Heart left ventricle (tissue), 16 donors: Measurements from ENCODE around the gene PTGDS. TPM values are rescaled to one million over a fixed set of nuclear protein-coding genes. Genes with fewer than 3 reads are reported as not detected.
A peak's percentile ranks its signal among the peaks of the same experiment; 100 is the strongest.

Source experiments
- ATAC-seq, 4 donors: fragments of 200-7000 bp; cut with Tn5 transposase; one replicate each; pipeline ENCODE4 v1.9.1; 2020 to 2022; ENCODE audit warnings: moderate library complexity in 4 of 4, mild to moderate bottlenecking in 3 of 4, moderate number of reproducible peaks in 1 of 4
- DNase-seq, 5 donors: peaks; one replicate each; pipeline ENCODE4 v3.0.0-alpha.2; 2020
- H3K27ac ChIP-seq, 12 donors: fragments of 200-600 bp; sonication (generic) in 4 of 12; one replicate each; pipeline versions ENCODE4 v1.5.0 to v1.8.0; 2016 to 2022; ENCODE audit warnings: mild to moderate bottlenecking in 2 of 12
- H3K27me3 ChIP-seq, 9 donors: fragments of 200-600 bp; sonication (generic) in 2 of 9; one replicate each; pipeline versions ENCODE4 v1.5.1 to v1.8.0; 2016 to 2022; ENCODE audit warnings: mild to moderate bottlenecking in 3 of 9
- H3K36me3 ChIP-seq, 9 donors: fragments of 200-600 bp; sonication (generic) in 2 of 9; one replicate each; pipeline versions ENCODE4 v1.5.0 to v1.8.0; 2018 to 2022; ENCODE audit warnings: mild to moderate bottlenecking in 2 of 9
- H3K4me1 ChIP-seq, 12 donors: fragments of 200-600 bp; sonication (generic) in 4 of 12; one replicate each; pipeline versions ENCODE4 v1.5.0 to v1.8.0; 2016 to 2022; ENCODE audit warnings: mild to moderate bottlenecking in 3 of 12
- H3K4me3 ChIP-seq, 12 donors: fragments of 200-600 bp; sonication (generic) in 4 of 12; one replicate each; pipeline versions ENCODE4 v1.5.0 to v1.8.0; 2017 to 2022; ENCODE audit warnings: mild to moderate bottlenecking in 9 of 12, moderate library complexity in 4 of 12
- H3K9me3 ChIP-seq, 12 donors: fragments of 200-600 bp; sonication (generic) in 4 of 12; one replicate each; pipeline versions ENCODE4 v1.5.0 to v1.8.0; 2016 to 2022; ENCODE audit warnings: mild to moderate bottlenecking in 1 of 12
- CTCF ChIP-seq, 12 donors: fragments of 200-600 bp; sonication (generic) in 4 of 12; IDR thresholded peaks; one replicate each; pipeline versions ENCODE4 v1.5.0 to v1.8.0; 2018 to 2022; ENCODE audit warnings: antibody characterized with exemption in 12 of 12, mild to moderate bottlenecking in 5 of 12
- POLR2A ChIP-seq, 2 donors: fragments of 450-650 bp; IDR thresholded peaks; one replicate each; pipeline ENCODE4 v1.6.1; 2017; ENCODE audit warnings: antibody characterized with exemption in 2 of 2, mild to moderate bottlenecking in 2 of 2, moderate library complexity in 2 of 2
- WGBS, 4 donors: extraction: QIAGEN DNeasy Blood & Tissue Kit in 2 of 4; methylation state at CpG; one replicate each; pipeline versions ENCODE4 v1.1.5 to v1.1.7; 2013 to 2018; 5-methylcytosine and 5-hydroxymethylcytosine counted together
- intact Hi-C, 10 donors: fragments of 100-400 bp; cut with DNase I; formaldehyde crosslinking; loops; one replicate each; pipeline versions ENCODE4 v1.11.1 to v1.14.2; 2022
- polyA plus RNA-seq, 2 donors: library from polyadenylated mRNA; stranded (reverse); fragments of 200-250 nt; gene quantifications; one replicate each; pipeline ENCODE4 v1.2.3, GENCODE V29; 2013
- total RNA-seq, 9 donors: library from RNA; depleted of rRNA in 2 of 9; stranded (reverse); fragments of >200 nt in 2 of 9; fragmentation: NEBNext Ultra II Directional in 3 of 9; extraction: Animal tissue kit (Norgen Biotek cat#: 25700) in 3 of 9; gene quantifications; one replicate each; pipeline versions ENCODE4 v1.1.0 to v1.2.4, GENCODE V29; 2016 to 2023
- donor health status: ischemic (EF 13 %, LVEDD 7.1; RV severe dilation, severe dysfunction).
- donor health status: healthy with polysubstance abuse.
- donor health status: DM: no; HTN: yes; CAD: no.
- donor health status: DM: no; HTN: no; CAD: no.
- donor health status: ischemic (EF 25% LVEDD 6.9; RV normal size, moderate dysfunction).
- donor health status: ischemic (EF 25% LVEDD 5.7; RV mildly dilated, moderate dysfunction).
- donor health status: healthy.
- donor health status: DM: yes; HTN: yes; CAD: no.
- donor health status: ischemic (EF 35%, LVEDD 5.7; RV mildly dilated, moderate dysfunction).
- donor health status: nonischemic (EF 11% LVEDD 7.7; RV severe dilation, severe dysfunction).
- donor health status: DM: yes; HTN: yes; CAD: no.
- donor health status: PGD.
- donor health status: ischemic (EF 29% LVEDD 5.4; RV normal size, mild dysfunction).
- donor health status: nonischemic (EF 23%, LVEDD 6.1; RV moderate dilation, normal function).

The PTGDS gene
- total and polyA plus RNA-seq, 11 donors, result 1,152 to 5,295 (median 3,109) TPM

DNA sequence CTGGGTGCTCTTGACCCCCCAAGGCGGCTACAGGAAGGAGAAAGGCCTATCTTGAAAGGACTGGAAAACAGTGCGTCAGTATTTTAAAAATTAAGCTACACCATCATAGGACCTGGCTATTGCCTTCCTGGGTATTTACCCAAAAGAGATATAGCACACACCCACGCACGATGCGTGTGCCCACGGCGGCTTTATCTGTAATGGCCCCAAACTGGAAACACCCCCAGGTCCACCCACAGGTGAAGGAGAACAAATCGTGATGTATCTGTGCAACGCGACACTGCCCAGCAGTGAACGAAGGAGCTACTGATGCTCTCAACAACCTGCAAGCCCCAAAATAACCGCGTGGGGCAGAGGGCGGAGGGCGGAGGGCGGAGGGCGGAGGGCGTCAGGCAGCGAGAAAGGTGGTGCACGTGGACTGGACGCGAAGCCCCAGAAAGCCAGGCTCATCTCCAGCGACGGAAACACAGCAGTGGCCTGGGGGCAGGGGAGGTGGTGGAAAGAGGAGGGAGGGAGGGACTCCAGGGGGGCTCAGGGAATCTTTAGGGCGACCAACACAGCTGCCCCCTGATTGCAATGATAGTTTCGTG is 12.4 kb upstream of the PTGDS start:
- intact Hi-C loops, result no loop called here
- DNase-seq (no peak), ATAC-seq (no peak)
- Histone ChIP-seq H3K27ac (no peak overlapping the region), H3K4me1 (peaks cover 4 to 49% (median 28%) of the 10 kb centered on the region in 12 donors), H3K4me3 (no peak overlapping the region), H3K9me3 (no peaks in the 10 kb centered on the region), H3K27me3 (no peaks in the 10 kb centered on the region), H3K36me3 (no peaks in the 10 kb centered on the region)
- TF ChIP-seq CTCF (IDR thresholded peaks at IDR 0.05) (no peak), POLR2A (IDR thresholded peaks at IDR 0.05) (no peak)
- 89 to 93% (median 91%) methylated on average over 26 of the region's 26 CpGs for WGBS, 4 donors

- peak in 2 of 4 donors; percentile 8 to 19 for ATAC-seq
- Histone ChIP-seq H3K4me1 (peaks cover 4 to 47% (median 27%) of the 10 kb centered on the region in 12 donors), H3K9me3 (no peaks in the 10 kb centered on the region), H3K36me3 (no peaks in the 10 kb centered on the region), H3K27me3 (no peaks in the 10 kb centered on the region), H3K27ac (no peak overlapping the region), H3K4me3 (peak overlapping the region in 3 of 12 donors; percentile 20 to 26 (median 26))
- intact Hi-C loops, result no loop called here
- no peak for TF ChIP-seq CTCF (IDR thresholded peaks at IDR 0.05)
- TF ChIP-seq POLR2A (IDR thresholded peaks at IDR 0.05), result no peak
- DNase-seq, result peak in 1 of 5 donors; percentile 24
- 27 to 32% (median 30%) methylated on average over 23 of the region's 23 CpGs for WGBS, 4 donors
These were observed 11.4 kb upstream of the PTGDS start for GRCh38 chr9:136965771-136966484.

DNA sequence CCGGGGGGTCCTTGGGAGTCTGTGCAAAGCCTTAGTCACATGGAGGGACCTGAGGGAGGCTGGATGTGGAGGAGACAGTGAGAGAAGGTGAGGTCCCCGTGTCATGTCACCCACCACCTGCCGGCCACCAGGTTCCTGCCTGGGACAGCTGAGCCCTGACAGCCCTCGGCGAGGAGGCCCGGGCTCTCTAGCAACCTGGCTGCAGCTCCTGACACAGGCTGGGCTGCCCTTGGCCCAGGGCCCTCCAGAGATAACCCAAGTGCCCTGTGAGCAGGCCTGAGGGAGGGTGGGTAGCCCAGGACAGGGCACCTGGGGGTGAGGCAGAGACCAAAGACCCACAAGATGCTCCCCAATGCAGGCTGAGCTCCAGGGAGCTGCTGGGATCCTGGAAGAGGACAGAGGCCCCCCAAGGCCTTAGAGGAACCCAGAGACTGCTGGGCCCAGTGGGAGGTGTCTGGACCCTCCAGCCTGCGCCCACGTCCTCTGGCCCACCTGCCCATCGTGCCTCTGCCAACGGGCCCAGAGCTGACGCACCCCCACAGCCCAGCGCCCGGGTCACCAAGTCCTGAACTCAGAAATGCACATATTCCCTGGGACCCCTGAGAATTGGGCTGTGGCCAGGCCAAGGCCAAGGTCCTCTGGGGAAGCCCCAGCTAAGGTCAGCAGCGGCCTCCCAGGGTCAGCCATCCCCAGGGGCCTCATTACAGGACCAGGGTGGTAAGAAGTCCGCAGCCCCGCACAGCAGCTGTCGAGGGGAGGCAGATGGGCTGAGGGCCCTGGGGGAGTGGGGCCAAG is 8.8 kb upstream of the PTGDS start:
- 54 to 78% (median 72%) methylated on average over 11 to 17 of the region's 17 CpGs for WGBS, 4 donors
- H3K4me1 ChIP-seq, result peaks cover 0 to 46% (median 16%) of the 10 kb centered on the region in 12 donors
- no peaks in the 10 kb centered on the region for H3K9me3 ChIP-seq
- DNase-seq (no peak), ATAC-seq (no peak)
- no peaks in the 10 kb centered on the region for H3K36me3 ChIP-seq
- intact Hi-C loops, result no loop called here
- no peak overlapping the region for H3K4me3 ChIP-seq
- no peak for TF ChIP-seq CTCF (IDR thresholded peaks at IDR 0.05)
- no peak for TF ChIP-seq POLR2A (IDR thresholded peaks at IDR 0.05)
- no peaks in the 10 kb centered on the region for H3K27me3 ChIP-seq
- no peak overlapping the region for H3K27ac ChIP-seq

DNA sequence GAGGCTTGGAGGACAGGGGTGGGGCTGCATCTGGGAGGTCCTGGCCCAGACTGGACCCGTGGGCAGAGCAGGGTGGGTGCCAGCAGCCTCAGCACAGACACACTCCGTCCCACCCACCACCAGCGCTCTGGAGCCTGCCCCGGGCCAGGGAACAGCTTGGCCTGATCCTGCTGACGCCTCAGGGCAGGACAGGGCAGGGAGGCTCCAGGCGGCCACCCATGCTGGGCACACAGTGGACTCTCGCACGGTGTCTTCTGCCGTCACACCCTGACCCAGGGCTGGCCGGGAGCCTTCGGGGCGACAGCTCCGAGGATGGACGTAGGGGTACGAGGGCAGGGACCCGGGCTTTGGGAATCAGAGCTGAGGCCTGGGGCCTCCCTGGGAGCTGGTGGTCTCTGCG is 8.2 kb upstream of the PTGDS start:
- DNase-seq, result no peak
- TF ChIP-seq CTCF (IDR thresholded peaks at IDR 0.05), result no peak
- TF ChIP-seq POLR2A (IDR thresholded peaks at IDR 0.05), result no peak
- WGBS, 4 donors, result 81 to 94% (median 91%) methylated on average over 7 to 17 of the region's 17 CpGs
- Histone ChIP-seq H3K36me3 (no peaks in the 10 kb centered on the region), H3K9me3 (no peaks in the 10 kb centered on the region), H3K27ac (no peak overlapping the region), H3K27me3 (no peaks in the 10 kb centered on the region), H3K4me3 (no peak overlapping the region), H3K4me1 (peaks cover 0 to 42% (median 14%) of the 10 kb centered on the region in 12 donors)
- intact Hi-C loops, result no loop called here
- no peak for ATAC-seq
